HG03280 (cell line): ENCODE results near the gene AP1S3.

Experiments
- ATAC-seq: cut with Tn5 transposase; IDR thresholded peaks from one replicate; pipeline ENCODE4 v1.9.1; 2021; ENCODE audit warnings: mild to moderate bottlenecking, moderate library complexity; ENCODE audit not compliant: unreplicated experiment

Gene AP1S3

GRCh38 chr2:223725986-223726970 lies 111.1 kb downstream of the AP1S3 start:
- no peak for ATAC-seq

GRCh38 chr2:223725494-223725893 lies 111.9 kb downstream of the AP1S3 start:
- no peak for ATAC-seq

GRCh38 chr2:223724861-223725260 lies 112.5 kb downstream of the AP1S3 start:
- ATAC-seq, result no peak

GRCh38 chr2:223723954-223724411 lies 113.4 kb downstream of the AP1S3 start:
- ATAC-seq, result no peak

GRCh38 chr2:223722226-223722625 lies 115.2 kb downstream of the AP1S3 start:
- ATAC-seq, result no peak

GRCh38 chr2:223721746-223722145 lies 115.6 kb downstream of the AP1S3 start:
- ATAC-seq, result no peak

- no peak for ATAC-seq
Measured at GRCh38 chr2:223720367-223720766, 117.0 kb downstream of the AP1S3 start.

GRCh38 chr2:223712642-223713041 lies 124.7 kb downstream of the AP1S3 start:
- no peak for ATAC-seq

- ATAC-seq, result no peak
Measured at GRCh38 chr2:223711596-223712326, 125.6 kb downstream of the AP1S3 start.
